Neural cell (in vitro differentiated cells): ENCODE results near the gene CCDC107. TPM values are rescaled to one million over a fixed set of nuclear protein-coding genes. Genes with fewer than 3 reads are reported as not detected.

Source experiments
- H2AFZ ChIP-seq: fragments of 200-600, 300-800 bp; sonication (generic), shearing (Covaris generic); 2 replicates; pipeline ENCODE4 v1.6.0; 2014; ENCODE audit warnings: low read depth, mild to moderate bottlenecking, antibody characterized with exemption, low read length, moderate library complexity
- H3F3A ChIP-seq: fragments of 200-600 bp; shearing (Covaris generic); 2 replicates; pipeline ENCODE4 v1.6.1; 2016; ENCODE audit warnings: mild to moderate bottlenecking, moderate library complexity, mixed read lengths, antibody characterized with exemption, low read length; ENCODE audit not compliant: insufficient read depth, poor library complexity, severe bottlenecking
- H3K27ac ChIP-seq: fragments of 200-600, 300-800 bp; sonication (generic), shearing (Covaris generic); 2 replicates; pipeline ENCODE4 v1.5.1; 2014; ENCODE audit warnings: mild to moderate bottlenecking, low read length, moderate library complexity
- H3K27me3 ChIP-seq: fragments of 300-800, 200-600 bp; sonication (generic), shearing (Covaris generic); 2 replicates; pipeline ENCODE4 v1.6.0; 2014; ENCODE audit warnings: mild to moderate bottlenecking, low read depth, low read length, moderate library complexity; ENCODE audit not compliant: insufficient read depth
- H3K36me3 ChIP-seq: fragments of 300-800, 200-600 bp; sonication (generic), shearing (Covaris generic); 2 replicates; pipeline ENCODE4 v1.5.1; 2014; ENCODE audit warnings: mild to moderate bottlenecking, antibody characterized with exemption, low read length, moderate library complexity; ENCODE audit not compliant: insufficient read depth
- H3K4me2 ChIP-seq: fragments of 300-800, 200-600 bp; sonication (generic), shearing (Covaris generic); 2 replicates; pipeline ENCODE4 v1.6.0; 2014; ENCODE audit warnings: mild to moderate bottlenecking, low read length
- H3K4me3 ChIP-seq: fragments of 300-800, 200-600 bp; sonication (generic), shearing (Covaris generic); 2 replicates; pipeline ENCODE4 v1.5.1; 2014; ENCODE audit warnings: mild to moderate bottlenecking, low read length, moderate library complexity
- H3K79me2 ChIP-seq: fragments of 200-600 bp; shearing (Covaris generic); replicated peaks from 2 replicates; pipeline ENCODE4 v1.6.0; 2014; ENCODE audit warnings: mild to moderate bottlenecking, low read length, moderate library complexity; ENCODE audit not compliant: insufficient read depth
- H3K9ac ChIP-seq: fragments of 300-800, 200-600 bp; sonication (generic), shearing (Covaris generic); 2 replicates; pipeline ENCODE4 v1.6.1; 2016; ENCODE audit warnings: mild to moderate bottlenecking, low read length, mixed read lengths
- H3K9me2 ChIP-seq: fragments of 200-600 bp; shearing (Covaris generic); 2 replicates; pipeline ENCODE4 v1.6.1; 2016; ENCODE audit warnings: mild to moderate bottlenecking, low read length, mixed read lengths; ENCODE audit not compliant: insufficient read depth
- H3K9me3 ChIP-seq: fragments of 200-600, 300-800 bp; sonication (generic), shearing (Covaris generic); 2 replicates; pipeline ENCODE4 v1.6.1; 2016; ENCODE audit warnings: mild to moderate bottlenecking, mixed run types, low read length, moderate library complexity, mixed read lengths
- H4K20me1 ChIP-seq: fragments of 200-600 bp; shearing (Covaris generic); 2 replicates; pipeline ENCODE4 v1.6.1; 2016; ENCODE audit warnings: mild to moderate bottlenecking, mixed run types; ENCODE audit not compliant: insufficient read depth
- EP300 ChIP-seq: fragments of 450-650 bp; conservative IDR thresholded peaks from 2 replicates; pipeline ENCODE4 v1.6.1; 2014; ENCODE audit warnings: antibody characterized with exemption, mild to moderate bottlenecking, moderate library complexity; ENCODE audit not compliant: poor library complexity, severe bottlenecking
- EZH2 ChIP-seq: fragments of 200-600, 300-800 bp; shearing (Covaris generic), sonication (generic); IDR thresholded peaks from 2 replicates; pipeline ENCODE4 v1.6.1; 2014; ENCODE audit warnings: antibody characterized with exemption, low read length, borderline replicate concordance, mild to moderate bottlenecking; ENCODE audit not compliant: insufficient read depth, poor library complexity, severe bottlenecking
- MXI1 ChIP-seq: fragments of 450-650 bp; conservative IDR thresholded peaks from 2 replicates; pipeline ENCODE4 v1.6.1; 2014; ENCODE audit warnings: antibody characterized with exemption, mild to moderate bottlenecking; ENCODE audit not compliant: poor library complexity, severe bottlenecking
- POLR2AphosphoS5 ChIP-seq: IDR thresholded peaks from 2 replicates; pipeline ENCODE4 v1.6.1; 2012
- RAD21 ChIP-seq: fragments of 450-650 bp; conservative IDR thresholded peaks from 2 replicates; pipeline ENCODE4 v1.6.1; 2014; ENCODE audit warnings: antibody characterized with exemption, mild to moderate bottlenecking, moderate library complexity
- SMC3 ChIP-seq: fragments of 450-650 bp; conservative IDR thresholded peaks from 2 replicates; pipeline ENCODE4 v1.6.1; 2014; ENCODE audit warnings: antibody characterized with exemption, mild to moderate bottlenecking, moderate library complexity; ENCODE audit not compliant: poor library complexity
- TAF1 ChIP-seq: IDR thresholded peaks from 2 replicates; pipeline ENCODE4 v1.6.1; 2012; ENCODE audit warnings: low read depth
- polyA plus RNA-seq: library from polyadenylated mRNA; depleted of rRNA; stranded (reverse); fragments of >200 nt; gene quantifications from 2 replicates; pipeline ENCODE4 v1.2.3, GENCODE V29; 2014
- TF ChIP-seq, protein P1 (sequence below): IDR thresholded peaks from 2 replicates; pipeline ENCODE4 v1.6.1; 2012; ENCODE audit warnings: borderline replicate concordance
- TF ChIP-seq, protein P2 (sequence below): fragments of 450-650 bp; IDR thresholded peaks from 2 replicates; pipeline ENCODE4 v1.5.1; 2014; ENCODE audit warnings: antibody characterized with exemption, mild to moderate bottlenecking, moderate library complexity; ENCODE audit not compliant: poor library complexity, severe bottlenecking

CCDC107 gene
- polyA plus RNA-seq, 1 donor from 2014 or later = 41.4 TPM

DNA sequence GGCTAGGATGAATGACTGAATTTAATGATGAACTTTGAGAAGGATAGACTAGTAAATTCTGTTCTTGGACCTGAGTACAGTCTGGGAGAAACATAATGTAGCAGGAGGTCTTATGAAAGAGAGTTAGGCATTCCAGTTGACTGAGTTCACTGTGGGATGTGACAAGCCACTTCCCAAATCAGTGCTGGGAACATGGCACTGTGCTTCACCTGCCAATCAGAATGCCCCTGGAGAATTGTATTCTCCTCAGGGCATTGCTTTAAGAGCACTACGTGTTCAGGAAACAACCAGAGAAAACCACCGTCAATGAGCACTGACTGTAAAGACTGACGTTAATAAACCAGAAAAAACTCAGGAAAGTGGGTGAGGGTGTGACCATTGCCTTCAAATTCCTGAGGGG, 1.2 kb downstream of the CCDC107 start:
- H4K20me1 ChIP-seq = no peaks in the 10 kb centered on the region
- H3K4me2 ChIP-seq = peak overlapping the region; percentile 71
- H3K27me3 ChIP-seq = no peaks in the 10 kb centered on the region
- TF ChIP-seq, protein P1, sequence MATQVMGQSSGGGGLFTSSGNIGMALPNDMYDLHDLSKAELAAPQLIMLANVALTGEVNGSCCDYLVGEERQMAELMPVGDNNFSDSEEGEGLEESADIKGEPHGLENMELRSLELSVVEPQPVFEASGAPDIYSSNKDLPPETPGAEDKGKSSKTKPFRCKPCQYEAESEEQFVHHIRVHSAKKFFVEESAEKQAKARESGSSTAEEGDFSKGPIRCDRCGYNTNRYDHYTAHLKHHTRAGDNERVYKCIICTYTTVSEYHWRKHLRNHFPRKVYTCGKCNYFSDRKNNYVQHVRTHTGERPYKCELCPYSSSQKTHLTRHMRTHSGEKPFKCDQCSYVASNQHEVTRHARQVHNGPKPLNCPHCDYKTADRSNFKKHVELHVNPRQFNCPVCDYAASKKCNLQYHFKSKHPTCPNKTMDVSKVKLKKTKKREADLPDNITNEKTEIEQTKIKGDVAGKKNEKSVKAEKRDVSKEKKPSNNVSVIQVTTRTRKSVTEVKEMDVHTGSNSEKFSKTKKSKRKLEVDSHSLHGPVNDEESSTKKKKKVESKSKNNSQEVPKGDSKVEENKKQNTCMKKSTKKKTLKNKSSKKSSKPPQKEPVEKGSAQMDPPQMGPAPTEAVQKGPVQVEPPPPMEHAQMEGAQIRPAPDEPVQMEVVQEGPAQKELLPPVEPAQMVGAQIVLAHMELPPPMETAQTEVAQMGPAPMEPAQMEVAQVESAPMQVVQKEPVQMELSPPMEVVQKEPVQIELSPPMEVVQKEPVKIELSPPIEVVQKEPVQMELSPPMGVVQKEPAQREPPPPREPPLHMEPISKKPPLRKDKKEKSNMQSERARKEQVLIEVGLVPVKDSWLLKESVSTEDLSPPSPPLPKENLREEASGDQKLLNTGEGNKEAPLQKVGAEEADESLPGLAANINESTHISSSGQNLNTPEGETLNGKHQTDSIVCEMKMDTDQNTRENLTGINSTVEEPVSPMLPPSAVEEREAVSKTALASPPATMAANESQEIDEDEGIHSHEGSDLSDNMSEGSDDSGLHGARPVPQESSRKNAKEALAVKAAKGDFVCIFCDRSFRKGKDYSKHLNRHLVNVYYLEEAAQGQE = no peak
- TF ChIP-seq, protein P2, sequence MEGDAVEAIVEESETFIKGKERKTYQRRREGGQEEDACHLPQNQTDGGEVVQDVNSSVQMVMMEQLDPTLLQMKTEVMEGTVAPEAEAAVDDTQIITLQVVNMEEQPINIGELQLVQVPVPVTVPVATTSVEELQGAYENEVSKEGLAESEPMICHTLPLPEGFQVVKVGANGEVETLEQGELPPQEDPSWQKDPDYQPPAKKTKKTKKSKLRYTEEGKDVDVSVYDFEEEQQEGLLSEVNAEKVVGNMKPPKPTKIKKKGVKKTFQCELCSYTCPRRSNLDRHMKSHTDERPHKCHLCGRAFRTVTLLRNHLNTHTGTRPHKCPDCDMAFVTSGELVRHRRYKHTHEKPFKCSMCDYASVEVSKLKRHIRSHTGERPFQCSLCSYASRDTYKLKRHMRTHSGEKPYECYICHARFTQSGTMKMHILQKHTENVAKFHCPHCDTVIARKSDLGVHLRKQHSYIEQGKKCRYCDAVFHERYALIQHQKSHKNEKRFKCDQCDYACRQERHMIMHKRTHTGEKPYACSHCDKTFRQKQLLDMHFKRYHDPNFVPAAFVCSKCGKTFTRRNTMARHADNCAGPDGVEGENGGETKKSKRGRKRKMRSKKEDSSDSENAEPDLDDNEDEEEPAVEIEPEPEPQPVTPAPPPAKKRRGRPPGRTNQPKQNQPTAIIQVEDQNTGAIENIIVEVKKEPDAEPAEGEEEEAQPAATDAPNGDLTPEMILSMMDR = no peak
- TF ChIP-seq TAF1 = no peak
- H3K36me3 ChIP-seq = peaks cover 8% of the 10 kb centered on the region
- H2AFZ ChIP-seq = no peak overlapping the region
- no peaks in the 10 kb centered on the region for H3F3A ChIP-seq
- H3K4me3 ChIP-seq = peak overlapping the region; percentile 80
- no peaks in the 10 kb centered on the region for H3K9me2 ChIP-seq
- no peaks in the 10 kb centered on the region for H3K9me3 ChIP-seq
- H3K9ac ChIP-seq = peak overlapping the region; percentile 97
- peak overlapping the region; percentile 97 for H3K27ac ChIP-seq
- peaks cover 6% of the 10 kb centered on the region for H3K79me2 ChIP-seq

DNA sequence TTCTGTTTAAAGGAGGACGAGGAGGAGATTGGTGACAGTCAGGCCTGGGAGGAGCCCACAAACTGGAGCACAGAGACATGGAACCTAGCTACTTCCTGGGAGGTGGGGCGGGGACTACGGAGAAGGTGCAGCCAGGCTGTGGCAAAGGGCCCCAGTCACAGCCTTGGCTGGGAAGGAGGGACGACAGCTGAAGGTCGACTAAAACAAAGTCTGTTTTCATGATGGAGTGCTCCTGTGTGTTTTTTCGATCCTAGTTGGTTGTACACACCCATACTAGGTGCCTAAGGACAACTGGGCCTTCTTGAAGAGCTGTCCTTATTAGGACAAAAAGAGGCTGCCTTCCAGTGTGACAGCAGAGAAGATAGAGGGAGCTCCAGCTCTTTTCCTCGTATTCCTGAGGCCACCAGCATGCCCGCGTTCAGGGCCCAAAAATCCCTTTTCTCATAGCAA, 2.9 kb downstream of the CCDC107 start:
- H3K4me2 ChIP-seq = no peak overlapping the region
- no peak overlapping the region for H3K9ac ChIP-seq
- H3F3A ChIP-seq = no peaks in the 10 kb centered on the region
- no peak overlapping the region for H3K27ac ChIP-seq
- no peak for TF ChIP-seq EZH2
- TF ChIP-seq SMC3 = no peak
- no peak for TF ChIP-seq TAF1
- TF ChIP-seq EP300 = no peak
- TF ChIP-seq RAD21 = no peak
- no peak for TF ChIP-seq POLR2AphosphoS5
- TF ChIP-seq, protein P2 = no peak
- TF ChIP-seq, protein P1 = no peak
- no peak for TF ChIP-seq MXI1
- no peak overlapping the region for H3K4me3 ChIP-seq
- peaks cover 6% of the 10 kb centered on the region for H3K79me2 ChIP-seq
- no peaks in the 10 kb centered on the region for H3K9me3 ChIP-seq
- peaks cover 8% of the 10 kb centered on the region for H3K36me3 ChIP-seq
- H3K9me2 ChIP-seq = no peaks in the 10 kb centered on the region
- no peaks in the 10 kb centered on the region for H4K20me1 ChIP-seq
- H2AFZ ChIP-seq = no peak overlapping the region
- H3K27me3 ChIP-seq = no peaks in the 10 kb centered on the region
